Measurements from ENCODE around the gene SERINC3. TPM values are rescaled to one million over a fixed set of nuclear protein-coding genes. Genes with fewer than 3 reads are reported as not detected.

SERINC3 gene
- total and polyA plus RNA-seq, 2 of the 13 experiments (the other 11 are each of a cell fraction or from before 2014, with no cell fraction given): 82.0 to 226 TPM

DNA sequence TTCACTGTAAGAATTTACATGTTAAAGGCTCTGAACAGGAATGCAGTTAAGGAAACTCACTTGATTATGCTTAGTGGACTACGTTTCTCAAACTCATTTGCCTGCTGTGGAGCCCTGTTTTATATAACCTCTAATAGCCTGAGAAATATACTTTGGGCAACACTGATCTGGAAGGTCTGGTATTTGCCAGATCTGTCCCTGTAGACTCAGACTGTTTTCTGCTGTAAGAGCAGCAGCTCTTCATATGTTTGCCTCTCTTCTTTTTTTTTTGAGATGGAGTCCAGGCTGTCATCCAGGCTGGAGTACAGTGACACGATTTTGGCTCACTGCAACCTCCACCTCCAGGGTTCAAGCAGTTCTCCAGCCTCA, 36.1 kb downstream of the SERINC3 start:
- Histone ChIP-seq H3K4me2 (ENCODE audit: low read depth, low read length) (no peak overlapping the region), H2AFZ (ENCODE audit: low read length) (no peak overlapping the region), H4K20me1 (ENCODE audit: insufficient read depth, low read length) (no peaks in the 10 kb centered on the region), H3K4me1 (ENCODE audit: insufficient read depth, low read length) (no peaks in the 10 kb centered on the region), H3K27ac (ENCODE audit: extremely low read length, insufficient read depth, low read length) (no peak overlapping the region), H3K27me3 (ENCODE audit: control insufficient read depth in 1 of 2, insufficient read depth in 2 of 2, low read length in 2 of 2) (no peaks in the 10 kb centered on the region), H3K9me3 (ENCODE audit: low read length) (no peaks in the 10 kb centered on the region), H3K36me3 (replicated peaks in 1 of 2; ENCODE audit: control insufficient read depth in 1 of 2, insufficient read depth in 2 of 2, low read length in 2 of 2) (peaks cover 23 to 58% of the 10 kb centered on the region in 2 experiments), H3K4me3 (replicated peaks in 1 of 3; ENCODE audit: insufficient read depth in 1 of 3, low read depth in 2 of 3, low read length in 3 of 3) (no peak overlapping the region), H3K79me2 (ENCODE audit: insufficient read depth, low read length) (no peaks in the 10 kb centered on the region), H3K9ac (ENCODE audit: insufficient read depth, low read depth, low read length) (no peak overlapping the region)
- WGBS (ENCODE audit: low lambda C conversion rate): 97% methylated on average over 2 of the region's 2 CpGs
- intact Hi-C loops (cut with micrococcal nuclease; ENCODE audit: unreplicated experiment): no loop called here
- TF ChIP-seq HOXA5 (CRISPR knock-in tag; IDR thresholded peaks at IDR 0.05) (no peak), JUN (CRISPR knock-in tag; IDR thresholded peaks at IDR 0.05) (no peak), ZNF136 (CRISPR knock-in tag; IDR thresholded peaks at IDR 0.05; ENCODE audit: low read depth) (no peak), TAF1 (CRISPR knock-in tag; IDR thresholded peaks at IDR 0.05) (no peak), MAF1 (CRISPR knock-in tag; IDR thresholded peaks at IDR 0.05; ENCODE audit: borderline replicate concordance) (no peak), ZNF839 (CRISPR knock-in tag; IDR thresholded peaks at IDR 0.05; ENCODE audit: borderline replicate concordance) (no peak), RBM39 (IDR thresholded peaks at IDR 0.05; ENCODE audit: low read depth, low read length, poor library complexity, severe bottlenecking) (no peak), HNRNPL (IDR thresholded peaks at IDR 0.05; ENCODE audit: low read depth, low read length) (no peak), HMG20B (CRISPR knock-in tag; conservative IDR thresholded peaks at IDR 0.05) (no peak), MIER3 (CRISPR knock-in tag; IDR thresholded peaks at IDR 0.05; ENCODE audit: borderline replicate concordance) (no peak)
- TF ChIP-seq, protein P1, sequence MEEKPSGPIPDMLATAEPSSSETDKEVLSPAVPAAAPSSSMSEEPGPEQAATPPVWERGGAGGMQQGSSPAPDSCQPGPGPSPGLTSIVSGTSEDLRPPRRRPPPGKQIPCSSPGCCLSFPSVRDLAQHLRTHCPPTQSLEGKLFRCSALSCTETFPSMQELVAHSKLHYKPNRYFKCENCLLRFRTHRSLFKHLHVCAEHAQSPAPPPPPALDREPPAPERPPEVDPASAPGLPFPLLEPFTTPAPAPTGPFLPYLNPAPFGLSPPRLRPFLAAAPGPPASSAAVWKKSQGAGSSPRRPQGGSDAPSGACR (CRISPR knock-in tag; IDR thresholded peaks at IDR 0.05): no peak
- TF ChIP-seq, protein P2, sequence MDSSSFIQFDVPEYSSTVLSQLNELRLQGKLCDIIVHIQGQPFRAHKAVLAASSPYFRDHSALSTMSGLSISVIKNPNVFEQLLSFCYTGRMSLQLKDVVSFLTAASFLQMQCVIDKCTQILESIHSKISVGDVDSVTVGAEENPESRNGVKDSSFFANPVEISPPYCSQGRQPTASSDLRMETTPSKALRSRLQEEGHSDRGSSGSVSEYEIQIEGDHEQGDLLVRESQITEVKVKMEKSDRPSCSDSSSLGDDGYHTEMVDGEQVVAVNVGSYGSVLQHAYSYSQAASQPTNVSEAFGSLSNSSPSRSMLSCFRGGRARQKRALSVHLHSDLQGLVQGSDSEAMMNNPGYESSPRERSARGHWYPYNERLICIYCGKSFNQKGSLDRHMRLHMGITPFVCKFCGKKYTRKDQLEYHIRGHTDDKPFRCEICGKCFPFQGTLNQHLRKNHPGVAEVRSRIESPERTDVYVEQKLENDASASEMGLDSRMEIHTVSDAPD (CRISPR knock-in tag; IDR thresholded peaks at IDR 0.05): no peak
- TF ChIP-seq, protein P3, sequence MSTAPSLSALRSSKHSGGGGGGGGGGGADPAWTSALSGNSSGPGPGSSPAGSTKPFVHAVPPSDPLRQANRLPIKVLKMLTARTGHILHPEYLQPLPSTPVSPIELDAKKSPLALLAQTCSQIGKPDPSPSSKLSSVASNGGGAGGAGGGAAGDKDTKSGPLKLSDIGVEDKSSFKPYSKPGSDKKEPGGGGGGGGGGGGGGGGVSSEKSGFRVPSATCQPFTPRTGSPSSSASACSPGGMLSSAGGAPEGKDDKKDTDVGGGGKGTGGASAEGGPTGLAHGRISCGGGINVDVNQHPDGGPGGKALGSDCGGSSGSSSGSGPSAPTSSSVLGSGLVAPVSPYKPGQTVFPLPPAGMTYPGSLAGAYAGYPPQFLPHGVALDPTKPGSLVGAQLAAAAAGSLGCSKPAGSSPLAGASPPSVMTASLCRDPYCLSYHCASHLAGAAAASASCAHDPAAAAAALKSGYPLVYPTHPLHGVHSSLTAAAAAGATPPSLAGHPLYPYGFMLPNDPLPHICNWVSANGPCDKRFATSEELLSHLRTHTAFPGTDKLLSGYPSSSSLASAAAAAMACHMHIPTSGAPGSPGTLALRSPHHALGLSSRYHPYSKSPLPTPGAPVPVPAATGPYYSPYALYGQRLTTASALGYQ (CRISPR knock-in tag; IDR thresholded peaks at IDR 0.05): no peak
- no peak for ATAC-seq
- no TSS peak for BruUV-seq (replicated peaks)
- DNase-seq (ENCODE audit: low spot score): no peak
- CTCF ChIA-PET (ENCODE audit: low intra/inter-chr PET ratio, low total read pairs): no interaction called here
- in situ Hi-C loops (cut with HindIII; ENCODE audit: extremely low pct_ligation_motif_present, low pct_unique_long_range_greater_than_20kb): no loop called here
- no peak for FAIRE-seq
- POLR2A ChIA-PET: no interaction called here
